K562 (cell line): ENCODE results near the gene SPTY2D1. TPM values are rescaled to one million over a fixed set of nuclear protein-coding genes. Genes with fewer than 3 reads are reported as not detected.

ENCODE experiments used
- ATF1 ChIP-seq, 2 experiments: fragments of 450-650 bp in 1 of 2; IDR thresholded peaks; 2 replicates each; pipeline ENCODE4 v1.6.1; 2016; ENCODE audit warnings: missing compliant biosample characterization in 1 of 2, missing genetic modification characterization in 1 of 2
- BRD9 ChIP-seq: fragments of 450-650 bp; IDR thresholded peaks from 2 replicates; pipeline ENCODE4 v1.6.1; 2018; ENCODE audit warnings: low read depth; ENCODE audit not compliant: partially characterized antibody
- DIDO1 ChIP-seq: fragments of 450-650 bp; IDR thresholded peaks from 2 replicates; pipeline ENCODE4 v1.6.1; 2016; ENCODE audit warnings: low read depth, missing biosample characterization, missing genetic modification characterization
- DNMT1 ChIP-seq: fragments of 450-650 bp; IDR thresholded peaks from 2 replicates; pipeline ENCODE4 v1.6.1; 2016; ENCODE audit warnings: antibody characterized with exemption, mild to moderate bottlenecking
- ETV1 ChIP-seq: fragments of 450-650 bp; conservative IDR thresholded peaks from 2 replicates; pipeline ENCODE4 v1.6.1; 2016; ENCODE audit warnings: missing genetic modification characterization, control low read depth, low read depth, missing compliant biosample characterization
- ETV5 ChIP-seq: sonication (generic); formaldehyde crosslinking; IDR thresholded peaks from 2 replicates; pipeline ENCODE4 v1.4.0; 2020; ENCODE audit warnings: low read depth, mild to moderate bottlenecking, missing genetic modification reagents
- FOXP1 ChIP-seq: sonication (generic); formaldehyde crosslinking; IDR thresholded peaks from 2 replicates; pipeline ENCODE4 v1.8.0; 2022; ENCODE audit warnings: mild to moderate bottlenecking, missing genetic modification reagents
- HCFC1 ChIP-seq: IDR thresholded peaks from 2 replicates; pipeline ENCODE4 v1.6.1; 2012; ENCODE audit warnings: low read depth, low read length, improper control_type of control experiment
- NR2C2 ChIP-seq, 2 experiments: fragments of 200-800 bp in 1 of 2; sonication (Bioruptor generic) in 1 of 2; sonication (generic) in 1 of 2; formaldehyde crosslinking in 1 of 2; IDR thresholded peaks; 2 replicates each; pipeline versions ENCODE4 v1.6.1 to v1.8.0; 2016 to 2022; ENCODE audit warnings: mild to moderate bottlenecking in 1 of 2, missing compliant biosample characterization in 1 of 2, missing genetic modification characterization in 1 of 2, missing genetic modification reagents in 1 of 2
- NRF1 ChIP-seq, 2 experiments: fragments of 450-650 bp; IDR thresholded peaks in 1 of 2; conservative IDR thresholded peaks in 1 of 2; 2 replicates each; pipeline ENCODE4 v1.6.1; 2014; ENCODE audit warnings: mild to moderate bottlenecking in 2 of 2
- PHF21A ChIP-seq: fragments of 450-650 bp; IDR thresholded peaks from 2 replicates; pipeline ENCODE4 v1.6.1; 2017; ENCODE audit warnings: low read depth, borderline replicate concordance
- RBM25 ChIP-seq: fragments of 200-400 bp; formaldehyde crosslinking; IDR thresholded peaks from 2 replicates; pipeline ENCODE4 v1.6.1; 2018; ENCODE audit warnings: low read length, low read depth, moderate library complexity; ENCODE audit not compliant: severe bottlenecking
- RNF2 ChIP-seq: sonication (generic); IDR thresholded peaks from 2 replicates; pipeline ENCODE4 v1.6.1; 2016
- TEAD4 ChIP-seq, 2 experiments: sonication (generic) in 1 of 2; formaldehyde crosslinking in 1 of 2; IDR thresholded peaks; 2 replicates each; pipeline versions ENCODE4 v1.6.1 to v1.8.0; 2012 to 2022; ENCODE audit warnings: borderline replicate concordance in 1 of 2, inconsistent platforms in 1 of 2, low read length in 1 of 2, mild to moderate bottlenecking in 1 of 2, missing genetic modification reagents in 1 of 2
- ZFP36 ChIP-seq: fragments of 150-350 bp; IDR thresholded peaks from 2 replicates; pipeline ENCODE4 v1.6.1; 2018; ENCODE audit warnings: low read length, low read depth; ENCODE audit not compliant: partially characterized antibody
- ZNF77 ChIP-seq: fragments of 250-450 bp; sonication (Bioruptor Pico); IDR thresholded peaks from 2 replicates; pipeline ENCODE4 v1.5.0; 2020
- polyA plus RNA-seq, 8 experiments: library from polyadenylated mRNA; depleted of rRNA in 4 of 8; stranded (reverse) in 5 of 8; unstranded in 3 of 8; fragments of >200 nt; fragmentation: Nextera tagmentation in 2 of 8; fragmentation: Illumina TruSeq in 1 of 8; extraction: Ambion mirVana in 2 of 8; extraction: Trizol in 1 of 8; gene quantifications; 2 replicates each; pipeline versions ENCODE4 v1.2.1 to v1.2.3, GENCODE V29; 2011 to 2014; ENCODE audit warnings: inconsistent platforms in 1 of 8, missing spikeins in 1 of 8
- total RNA-seq, 7 experiments: library from RNA; depleted of rRNA in 6 of 7; stranded (reverse); fragments of >200 nt in 6 of 7; fragmentation: Illumina TruSeq in 2 of 7; extraction: Trizol in 2 of 7; gene quantifications; 2 replicates each; pipeline versions ENCODE4 v1.2.1 to v1.2.3, GENCODE V29; 2011 to 2021; ENCODE audit warnings: low replicate concordance in 1 of 7
- TF ChIP-seq, protein P1 (sequence below): fragments of 450-650 bp; IDR thresholded peaks from 2 replicates; pipeline ENCODE4 v1.6.1; 2018; ENCODE audit not compliant: partially characterized antibody
- TF ChIP-seq, protein P2 (sequence below): sonication (generic); formaldehyde crosslinking; IDR thresholded peaks from 2 replicates; pipeline ENCODE4 v1.8.0; 2022; ENCODE audit warnings: mild to moderate bottlenecking, missing genetic modification reagents

The SPTY2D1 gene
- total and polyA plus RNA-seq, 9 of the 15 experiments (the other 6 are each of a cell fraction or from before 2014, with no cell fraction given): 3.2 to 32.1 (median 12.9) TPM

DNA sequence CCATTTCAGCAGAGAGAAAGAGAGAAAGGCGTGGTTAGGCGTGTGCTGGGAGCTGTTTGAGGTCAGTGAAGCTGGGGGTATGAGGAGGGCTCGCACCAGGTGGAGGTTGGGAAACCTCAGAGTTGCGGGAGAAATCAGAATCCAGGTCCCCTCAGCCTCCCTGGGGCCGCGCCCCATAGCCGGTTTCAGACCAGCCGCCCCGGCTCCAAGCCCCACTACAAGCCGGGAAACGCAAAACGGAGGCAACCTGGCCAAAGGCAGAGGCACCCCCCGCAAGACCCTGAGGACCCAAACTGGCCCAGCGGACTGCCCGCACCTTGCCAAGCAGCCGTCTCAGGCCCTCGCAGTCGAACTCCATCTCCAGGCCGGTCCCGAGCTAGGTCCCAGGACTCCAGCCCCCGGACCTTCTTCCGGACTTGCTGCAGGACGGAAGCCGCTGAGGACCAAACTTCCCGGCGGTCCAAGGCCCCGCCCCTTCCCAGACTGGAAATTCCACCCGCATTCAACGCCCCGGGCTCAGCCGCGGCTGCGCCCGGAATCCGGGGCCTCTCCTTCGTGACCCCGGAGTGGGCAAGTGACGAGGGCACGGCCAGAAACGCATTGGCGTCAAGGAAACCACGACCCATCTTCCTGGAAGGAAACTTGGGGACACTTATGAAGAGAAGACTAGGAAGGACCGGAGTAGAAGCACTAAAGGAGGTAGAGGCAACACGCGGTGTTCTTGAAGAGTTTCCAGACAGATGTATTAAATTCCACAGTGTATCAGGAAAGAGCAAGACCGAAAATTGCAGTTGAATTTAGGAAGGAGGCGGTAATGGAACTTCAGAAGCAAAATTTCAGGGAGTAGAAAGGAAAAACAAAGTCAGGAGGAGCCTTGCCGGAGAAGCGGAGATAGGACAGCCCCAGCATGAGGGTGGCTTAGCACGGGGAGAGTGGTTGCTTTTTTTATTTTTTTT lies 45.6 kb downstream of the SPTY2D1 start, which contains the start of gene UEVLD (continued):
- TF ChIP-seq ETV1 (peak; percentile 88), TEAD4 (IDR thresholded peaks at IDR 0.05; ENCODE audit: low read length) (peak; percentile 17; the same call in 1 of the 2 replicates), TEAD4 (CRISPR knock-in tag; IDR thresholded peaks at IDR 0.05; ENCODE audit: borderline replicate concordance) (no peak), ATF1 (CRISPR knock-in tag; IDR thresholded peaks at IDR 0.05) (no peak), ATF1 (tag; IDR thresholded peaks at IDR 0.05) (peak; percentile 52; the same call in 1 of the 2 replicates), HCFC1 (peak; percentile 62), BRD9 (no peak), RNF2 (0 out of 2 replicates have a peak, but pooled peaks have one; percentile 25), ZFP36 (peak; percentile 17), DNMT1 (0 out of 2 replicates have a peak, but pooled peaks have one; percentile 52), ETV5 (CRISPR knock-in tag) (peak; percentile 81), NR2C2 (CRISPR knock-in tag; IDR thresholded peaks at IDR 0.05) (no peak), NR2C2 (tag; IDR thresholded peaks at IDR 0.05) (peak; percentile 91), NRF1 (conservative IDR thresholded peaks at IDR 0.05 in 1 of 2, IDR thresholded peaks at IDR 0.05 in 1 of 2) (peak; percentile 85 to 87), FOXP1 (CRISPR knock-in tag) (peak; percentile 21; the same call in 1 of the 2 replicates), DIDO1 (0 out of 2 replicates have a peak, but pooled peaks have one; percentile 21), RBM25 (no peak), PHF21A (no peak), ZNF77 (CRISPR knock-in tag) (no peak)
- TF ChIP-seq, protein P1, sequence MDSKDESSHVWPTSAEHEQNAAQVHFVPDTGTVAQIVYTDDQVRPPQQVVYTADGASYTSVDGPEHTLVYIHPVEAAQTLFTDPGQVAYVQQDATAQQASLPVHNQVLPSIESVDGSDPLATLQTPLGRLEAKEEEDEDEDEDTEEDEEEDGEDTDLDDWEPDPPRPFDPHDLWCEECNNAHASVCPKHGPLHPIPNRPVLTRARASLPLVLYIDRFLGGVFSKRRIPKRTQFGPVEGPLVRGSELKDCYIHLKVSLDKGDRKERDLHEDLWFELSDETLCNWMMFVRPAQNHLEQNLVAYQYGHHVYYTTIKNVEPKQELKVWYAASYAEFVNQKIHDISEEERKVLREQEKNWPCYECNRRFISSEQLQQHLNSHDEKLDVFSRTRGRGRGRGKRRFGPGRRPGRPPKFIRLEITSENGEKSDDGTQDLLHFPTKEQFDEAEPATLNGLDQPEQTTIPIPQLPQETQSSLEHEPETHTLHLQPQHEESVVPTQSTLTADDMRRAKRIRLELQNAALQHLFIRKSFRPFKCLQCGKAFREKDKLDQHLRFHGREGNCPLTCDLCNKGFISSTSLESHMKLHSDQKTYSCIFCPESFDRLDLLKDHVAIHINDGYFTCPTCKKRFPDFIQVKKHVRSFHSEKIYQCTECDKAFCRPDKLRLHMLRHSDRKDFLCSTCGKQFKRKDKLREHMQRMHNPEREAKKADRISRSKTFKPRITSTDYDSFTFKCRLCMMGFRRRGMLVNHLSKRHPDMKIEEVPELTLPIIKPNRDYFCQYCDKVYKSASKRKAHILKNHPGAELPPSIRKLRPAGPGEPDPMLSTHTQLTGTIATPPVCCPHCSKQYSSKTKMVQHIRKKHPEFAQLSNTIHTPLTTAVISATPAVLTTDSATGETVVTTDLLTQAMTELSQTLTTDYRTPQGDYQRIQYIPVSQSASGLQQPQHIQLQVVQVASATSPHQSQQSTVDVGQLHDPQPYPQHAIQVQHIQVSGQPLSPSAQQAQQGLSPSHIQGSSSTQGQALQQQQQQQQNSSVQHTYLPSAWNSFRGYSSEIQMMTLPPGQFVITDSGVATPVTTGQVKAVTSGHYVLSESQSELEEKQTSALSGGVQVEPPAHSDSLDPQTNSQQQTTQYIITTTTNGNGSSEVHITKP: peak; percentile 33
- TF ChIP-seq, protein P2, sequence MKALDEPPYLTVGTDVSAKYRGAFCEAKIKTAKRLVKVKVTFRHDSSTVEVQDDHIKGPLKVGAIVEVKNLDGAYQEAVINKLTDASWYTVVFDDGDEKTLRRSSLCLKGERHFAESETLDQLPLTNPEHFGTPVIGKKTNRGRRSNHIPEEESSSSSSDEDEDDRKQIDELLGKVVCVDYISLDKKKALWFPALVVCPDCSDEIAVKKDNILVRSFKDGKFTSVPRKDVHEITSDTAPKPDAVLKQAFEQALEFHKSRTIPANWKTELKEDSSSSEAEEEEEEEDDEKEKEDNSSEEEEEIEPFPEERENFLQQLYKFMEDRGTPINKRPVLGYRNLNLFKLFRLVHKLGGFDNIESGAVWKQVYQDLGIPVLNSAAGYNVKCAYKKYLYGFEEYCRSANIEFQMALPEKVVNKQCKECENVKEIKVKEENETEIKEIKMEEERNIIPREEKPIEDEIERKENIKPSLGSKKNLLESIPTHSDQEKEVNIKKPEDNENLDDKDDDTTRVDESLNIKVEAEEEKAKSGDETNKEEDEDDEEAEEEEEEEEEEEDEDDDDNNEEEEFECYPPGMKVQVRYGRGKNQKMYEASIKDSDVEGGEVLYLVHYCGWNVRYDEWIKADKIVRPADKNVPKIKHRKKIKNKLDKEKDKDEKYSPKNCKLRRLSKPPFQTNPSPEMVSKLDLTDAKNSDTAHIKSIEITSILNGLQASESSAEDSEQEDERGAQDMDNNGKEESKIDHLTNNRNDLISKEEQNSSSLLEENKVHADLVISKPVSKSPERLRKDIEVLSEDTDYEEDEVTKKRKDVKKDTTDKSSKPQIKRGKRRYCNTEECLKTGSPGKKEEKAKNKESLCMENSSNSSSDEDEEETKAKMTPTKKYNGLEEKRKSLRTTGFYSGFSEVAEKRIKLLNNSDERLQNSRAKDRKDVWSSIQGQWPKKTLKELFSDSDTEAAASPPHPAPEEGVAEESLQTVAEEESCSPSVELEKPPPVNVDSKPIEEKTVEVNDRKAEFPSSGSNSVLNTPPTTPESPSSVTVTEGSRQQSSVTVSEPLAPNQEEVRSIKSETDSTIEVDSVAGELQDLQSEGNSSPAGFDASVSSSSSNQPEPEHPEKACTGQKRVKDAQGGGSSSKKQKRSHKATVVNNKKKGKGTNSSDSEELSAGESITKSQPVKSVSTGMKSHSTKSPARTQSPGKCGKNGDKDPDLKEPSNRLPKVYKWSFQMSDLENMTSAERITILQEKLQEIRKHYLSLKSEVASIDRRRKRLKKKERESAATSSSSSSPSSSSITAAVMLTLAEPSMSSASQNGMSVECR: peak; percentile 59
